Heart right ventricle (tissue), 16 donors: ENCODE results near the gene MX2. TPM values are rescaled to one million over a fixed set of nuclear protein-coding genes. Genes with fewer than 3 reads are reported as not detected.

Experiments
- ATAC-seq, 8 donors: fragments of 200-7000 bp; cut with Tn5 transposase; one replicate each; pipeline ENCODE4 v1.9.1; 2020; ENCODE audit warnings: mild to moderate bottlenecking in 8 of 8, moderate library complexity in 8 of 8, moderate number of reproducible peaks in 1 of 8
- DNase-seq, 2 donors: peaks; one replicate each; pipeline ENCODE4 v3.0.0-alpha.2; 2020
- H3K27ac ChIP-seq, 10 donors: fragments of 200-600 bp; sonication (generic) in 2 of 10; one replicate each; pipeline versions ENCODE4 v1.5.0 to v1.8.0; 2020 to 2022; ENCODE audit warnings: mild to moderate bottlenecking in 3 of 10
- H3K27me3 ChIP-seq, 7 donors: fragments of 200-600 bp; one replicate each; pipeline ENCODE4 v1.8.0; 2021 to 2022; ENCODE audit warnings: mild to moderate bottlenecking in 2 of 7
- H3K36me3 ChIP-seq, 9 donors: fragments of 200-600 bp; sonication (generic) in 1 of 9; one replicate each; pipeline versions ENCODE4 v1.5.0 to v1.8.0; 2020 to 2022; ENCODE audit warnings: mild to moderate bottlenecking in 2 of 9
- H3K4me1 ChIP-seq, 9 donors: fragments of 200-600 bp; sonication (generic) in 1 of 9; one replicate each; pipeline versions ENCODE4 v1.5.0 to v1.8.0; 2020 to 2022; ENCODE audit warnings: mild to moderate bottlenecking in 4 of 9
- H3K4me3 ChIP-seq, 10 donors: fragments of 200-600 bp; sonication (generic) in 2 of 10; one replicate each; pipeline versions ENCODE4 v1.5.0 to v1.8.0; 2020 to 2022; ENCODE audit warnings: mild to moderate bottlenecking in 7 of 10, moderate library complexity in 2 of 10
- H3K9me3 ChIP-seq, 11 donors: fragments of 200-600 bp in 10 of 11; sonication (generic) in 2 of 11; one replicate each; pipeline versions ENCODE4 v1.5.0 to v1.8.0; 2013 to 2022; ENCODE audit warnings: mild to moderate bottlenecking in 2 of 11, control low read depth in 1 of 11, moderate library complexity in 1 of 11
- WGBS, 2 donors: extraction: QIAGEN DNeasy Blood & Tissue Kit; methylation state at CpG; one replicate each; pipeline ENCODE4 v1.1.7; 2013; ENCODE audit warnings: inconsistent platforms in 1 of 2; 5-methylcytosine and 5-hydroxymethylcytosine counted together
- intact Hi-C, 10 donors: fragments of 100-400 bp; cut with DNase I; formaldehyde crosslinking; loops; one replicate each; pipeline versions ENCODE4 v1.11.1 to v1.14.2; 2022
- polyA plus RNA-seq, 2 donors: library from polyadenylated mRNA; stranded (reverse); fragments of 200-250 nt; gene quantifications; one replicate each; pipeline ENCODE4 v1.2.3, GENCODE V29; 2013
- total RNA-seq, 10 donors: library from RNA; stranded (reverse); fragmentation: NEBNext Ultra II Directional in 3 of 10; extraction: Animal tissue kit (Norgen Biotek cat#: 25700) in 3 of 10; gene quantifications; one replicate each; pipeline versions ENCODE4 v1.2.1 to v1.2.4, GENCODE V29; 2021 to 2023
- TF ChIP-seq, protein P1 (sequence below), 9 donors: fragments of 200-600 bp; sonication (generic) in 2 of 9; IDR thresholded peaks; one replicate each; pipeline versions ENCODE4 v1.5.0 to v1.8.0; 2021 to 2022; ENCODE audit warnings: antibody characterized with exemption in 9 of 9, mild to moderate bottlenecking in 5 of 9, moderate library complexity in 1 of 9
- donor health status: Arrhythmogenic right ventricular cardiomyopathy.
- donor health status: ischemic (EF 13 %, LVEDD 7.1; RV severe dilation, severe dysfunction).
- donor health status: healthy with polysubstance abuse.
- donor health status: DM: no; HTN: yes; CAD: no.
- donor health status: DM: no; HTN: no; CAD: no.
- donor health status: ischemic (EF 25% LVEDD 6.9; RV normal size, moderate dysfunction).
- donor health status: ischemic (EF 25% LVEDD 5.7; RV mildly dilated, moderate dysfunction).
- donor health status: healthy.
- donor health status: DM: yes; HTN: yes; CAD: no.
- donor health status: Ischemic cardiomyopathy.
- donor health status: ischemic (EF 35%, LVEDD 5.7; RV mildly dilated, moderate dysfunction).
- donor health status: nonischemic (EF 11% LVEDD 7.7; RV severe dilation, severe dysfunction).
- donor health status: DM: yes; HTN: yes; CAD: no.
- donor health status: PGD.
- donor health status: ischemic (EF 29% LVEDD 5.4; RV normal size, mild dysfunction).
- donor health status: nonischemic (EF 23%, LVEDD 6.1; RV moderate dilation, normal function).

MX2 gene
- total and polyA plus RNA-seq, 12 donors: 3.0 to 22.9 (median 6.6) TPM

DNA sequence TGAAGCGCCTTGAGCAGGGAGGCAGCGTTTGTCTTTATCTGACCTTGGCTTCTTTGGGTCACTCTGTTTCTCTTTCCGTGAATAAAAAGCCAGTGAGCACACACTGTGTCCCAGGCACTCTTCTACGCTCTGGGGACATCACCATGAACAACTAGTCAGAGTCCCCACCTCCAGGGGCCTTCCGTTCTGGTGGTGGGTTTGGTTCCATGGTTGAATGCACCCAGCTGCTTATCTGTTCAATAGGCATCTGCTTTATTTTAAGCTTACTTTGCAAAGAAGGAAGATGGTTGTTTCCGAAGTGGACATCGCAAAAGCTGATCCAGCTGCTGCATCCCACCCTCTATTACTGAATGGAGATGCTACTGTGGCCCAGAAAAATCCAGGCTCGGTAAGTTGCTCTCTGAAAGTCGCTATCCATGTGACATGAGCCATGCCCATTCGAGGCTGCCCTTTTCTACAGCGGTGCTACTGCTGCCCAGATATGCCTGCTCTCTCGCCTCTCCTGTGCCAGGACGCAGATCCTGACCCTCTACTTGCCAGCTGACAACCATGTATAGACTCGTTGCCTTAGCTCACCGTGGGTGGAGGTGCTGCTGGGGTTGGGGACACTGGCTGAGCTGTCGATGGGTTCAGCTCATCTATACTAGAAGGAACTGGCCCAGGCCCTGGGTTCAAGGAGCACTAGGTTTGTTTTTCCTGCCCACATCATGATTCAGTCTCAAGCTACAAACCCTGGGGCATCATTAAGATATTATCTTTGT, 70.1 kb downstream of the MX2 start:
- TF ChIP-seq, protein P1, sequence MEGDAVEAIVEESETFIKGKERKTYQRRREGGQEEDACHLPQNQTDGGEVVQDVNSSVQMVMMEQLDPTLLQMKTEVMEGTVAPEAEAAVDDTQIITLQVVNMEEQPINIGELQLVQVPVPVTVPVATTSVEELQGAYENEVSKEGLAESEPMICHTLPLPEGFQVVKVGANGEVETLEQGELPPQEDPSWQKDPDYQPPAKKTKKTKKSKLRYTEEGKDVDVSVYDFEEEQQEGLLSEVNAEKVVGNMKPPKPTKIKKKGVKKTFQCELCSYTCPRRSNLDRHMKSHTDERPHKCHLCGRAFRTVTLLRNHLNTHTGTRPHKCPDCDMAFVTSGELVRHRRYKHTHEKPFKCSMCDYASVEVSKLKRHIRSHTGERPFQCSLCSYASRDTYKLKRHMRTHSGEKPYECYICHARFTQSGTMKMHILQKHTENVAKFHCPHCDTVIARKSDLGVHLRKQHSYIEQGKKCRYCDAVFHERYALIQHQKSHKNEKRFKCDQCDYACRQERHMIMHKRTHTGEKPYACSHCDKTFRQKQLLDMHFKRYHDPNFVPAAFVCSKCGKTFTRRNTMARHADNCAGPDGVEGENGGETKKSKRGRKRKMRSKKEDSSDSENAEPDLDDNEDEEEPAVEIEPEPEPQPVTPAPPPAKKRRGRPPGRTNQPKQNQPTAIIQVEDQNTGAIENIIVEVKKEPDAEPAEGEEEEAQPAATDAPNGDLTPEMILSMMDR (IDR thresholded peaks at IDR 0.05): no peak
- 82 to 92% methylated on average over 16 of the region's 16 CpGs for WGBS, 2 donors
- ATAC-seq (no peak), DNase-seq (no peak)
- Histone ChIP-seq H3K27ac (no peak overlapping the region), H3K4me1 (peaks cover 0 to 30% (median 9%) of the 10 kb centered on the region in 9 donors), H3K36me3 (peaks cover 0 to 94% (median 50%) of the 10 kb centered on the region in 9 donors), H3K4me3 (no peak overlapping the region), H3K27me3 (peaks cover 0 to 7% (median 0%) of the 10 kb centered on the region in 7 donors), H3K9me3 (peaks cover 0 to 17% (median 0%) of the 10 kb centered on the region in 11 donors)
- intact Hi-C loops: no loop called here

- H3K27me3 ChIP-seq: peaks cover 0 to under 1% (median 0%) of the 10 kb centered on the region in 7 donors
- H3K36me3 ChIP-seq: peaks cover 0 to 100% (median 59%) of the 10 kb centered on the region in 9 donors
- H3K4me1 ChIP-seq: peaks cover 0 to 22% (median 1%) of the 10 kb centered on the region in 9 donors
- intact Hi-C loops: no loop called here
- TF ChIP-seq, protein P1 (IDR thresholded peaks at IDR 0.05): no peak
- no peak overlapping the region for H3K4me3 ChIP-seq
- no peak for DNase-seq
- H3K27ac ChIP-seq: no peak overlapping the region
- ATAC-seq: no peak
- peaks cover 0 to 17% (median 0%) of the 10 kb centered on the region in 11 donors for H3K9me3 ChIP-seq
- 78 to 96% methylated on average over 10 of the region's 10 CpGs for WGBS, 2 donors
These were observed 71.0 kb downstream of the MX2 start for GRCh38 chr21:41432562-41433460.

GRCh38 chr21:41433566-41433965, 71.7 kb downstream of the MX2 start:
- intact Hi-C loops: no loop called here
- ATAC-seq: no peak
- no peak for DNase-seq
- Histone ChIP-seq H3K27me3 (no peaks in the 10 kb centered on the region), H3K27ac (no peak overlapping the region), H3K4me1 (peaks cover 0 to 15% (median 0%) of the 10 kb centered on the region in 9 donors), H3K4me3 (no peak overlapping the region), H3K9me3 (peaks cover 0 to 17% (median 0%) of the 10 kb centered on the region in 11 donors), H3K36me3 (peaks cover 0 to 100% (median 60%) of the 10 kb centered on the region in 9 donors)
- WGBS, 2 donors: 94 to 95% methylated on average over 2 of the region's 2 CpGs
- TF ChIP-seq, protein P1 (IDR thresholded peaks at IDR 0.05): no peak

DNA sequence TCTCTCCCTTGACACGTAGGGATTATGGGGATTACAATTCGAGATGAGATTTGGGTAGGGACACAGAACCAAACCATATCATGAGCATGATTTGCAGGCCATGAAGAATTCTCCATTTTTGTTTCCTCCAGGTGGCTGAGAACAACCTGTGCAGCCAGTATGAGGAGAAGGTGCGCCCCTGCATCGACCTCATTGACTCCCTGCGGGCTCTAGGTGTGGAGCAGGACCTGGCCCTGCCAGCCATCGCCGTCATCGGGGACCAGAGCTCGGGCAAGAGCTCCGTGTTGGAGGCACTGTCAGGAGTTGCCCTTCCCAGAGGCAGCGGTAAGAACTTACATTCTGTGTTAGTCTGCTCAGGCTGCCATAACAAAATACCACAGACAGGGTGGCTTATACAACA, 73.9 kb downstream of the MX2 start:
- Histone ChIP-seq H3K4me3 (no peak overlapping the region), H3K27me3 (no peaks in the 10 kb centered on the region), H3K4me1 (no peaks in the 10 kb centered on the region), H3K27ac (no peak overlapping the region), H3K9me3 (peaks cover 0 to 17% (median 0%) of the 10 kb centered on the region in 11 donors), H3K36me3 (peaks cover 0 to 100% (median 66%) of the 10 kb centered on the region in 9 donors)
- intact Hi-C loops: loop anchor here in 1 of 10 donors (5.0 kb wide), 1 partner anchor 48 kb away; no protein-coding TSS in a partner anchor
- no peak for ATAC-seq
- TF ChIP-seq, protein P1 (IDR thresholded peaks at IDR 0.05): no peak
- 92 to 95% methylated on average over 11 of the region's 11 CpGs for WGBS, 2 donors
- DNase-seq: no peak
